DMS79 treated with DMSO at 0.1 percent for 48 hours (cell line): ENCODE results near the gene SRPK3.
"Not testable (repeated sequence)": the region's sequence is repeated elsewhere in the genome, so short reads cannot be mapped to it uniquely, and the experiment has no call there.

Source experiments
- DNase-seq: peaks from one replicate; lab custom pipeline; 2025; lab: John Stamatoyannopoulos, UW

The SRPK3 gene

DNA sequence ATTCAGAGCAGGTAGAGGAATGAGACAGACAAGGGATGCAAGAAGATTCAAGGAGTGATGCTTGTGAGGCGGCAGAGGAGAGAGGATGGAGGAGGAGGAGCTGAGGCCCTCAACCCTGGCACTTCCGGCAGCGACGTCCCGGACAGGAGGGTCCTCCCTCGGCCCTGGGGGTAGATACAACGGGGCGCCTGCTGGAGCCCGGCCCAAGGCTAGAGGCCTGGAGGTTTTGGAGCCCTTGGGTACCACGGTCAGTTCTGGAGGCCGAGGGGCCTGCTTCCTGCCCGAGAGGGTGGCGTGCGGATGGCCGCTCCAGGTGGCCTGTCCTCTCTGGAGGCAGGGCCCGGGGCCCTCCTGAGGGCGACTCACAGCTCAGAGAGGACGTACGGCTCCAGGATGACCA is 27.1 kb downstream of the SRPK3 start:
- no peak for DNase-seq

DNA sequence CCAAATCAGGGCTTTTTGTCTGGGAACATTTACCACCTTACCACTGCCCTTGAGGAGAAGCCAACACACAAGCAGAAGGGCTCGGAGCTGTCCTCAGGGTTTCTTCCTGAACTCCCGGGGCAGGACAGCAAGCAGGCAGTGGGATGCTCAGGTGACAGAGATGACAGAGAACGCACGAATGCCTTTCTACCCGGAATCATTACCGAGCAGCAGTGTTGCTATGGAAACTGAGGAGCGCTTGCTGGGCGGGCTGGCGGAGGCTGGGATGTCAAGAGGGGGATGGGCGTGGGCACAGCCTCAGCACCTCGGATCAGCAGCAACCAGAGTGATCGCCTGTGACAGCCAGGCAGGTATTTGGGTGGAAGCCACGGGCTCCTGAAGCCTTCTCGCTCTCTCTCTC is 31.4 kb downstream of the SRPK3 start:
- no peak for DNase-seq

DNA sequence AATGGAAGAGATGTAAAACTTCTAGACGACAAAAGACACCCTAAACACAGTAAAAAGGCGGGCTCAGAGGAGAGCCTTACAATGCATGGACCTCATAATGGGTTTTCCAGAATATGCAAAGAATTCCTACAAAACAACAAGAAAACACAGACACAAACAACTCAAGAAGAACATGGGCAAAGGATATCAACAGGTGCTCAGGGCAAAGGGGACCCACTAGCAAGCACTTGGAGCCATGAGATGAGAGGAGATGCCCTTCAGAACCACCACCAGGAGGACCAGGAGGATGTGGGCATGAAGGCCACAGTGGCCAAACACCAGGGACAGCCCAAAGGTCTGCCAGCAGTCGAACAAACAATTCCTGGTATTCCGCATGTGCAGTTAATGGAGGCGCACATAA is 32.3 kb downstream of the SRPK3 start:
- DNase-seq, result no peak

DNA sequence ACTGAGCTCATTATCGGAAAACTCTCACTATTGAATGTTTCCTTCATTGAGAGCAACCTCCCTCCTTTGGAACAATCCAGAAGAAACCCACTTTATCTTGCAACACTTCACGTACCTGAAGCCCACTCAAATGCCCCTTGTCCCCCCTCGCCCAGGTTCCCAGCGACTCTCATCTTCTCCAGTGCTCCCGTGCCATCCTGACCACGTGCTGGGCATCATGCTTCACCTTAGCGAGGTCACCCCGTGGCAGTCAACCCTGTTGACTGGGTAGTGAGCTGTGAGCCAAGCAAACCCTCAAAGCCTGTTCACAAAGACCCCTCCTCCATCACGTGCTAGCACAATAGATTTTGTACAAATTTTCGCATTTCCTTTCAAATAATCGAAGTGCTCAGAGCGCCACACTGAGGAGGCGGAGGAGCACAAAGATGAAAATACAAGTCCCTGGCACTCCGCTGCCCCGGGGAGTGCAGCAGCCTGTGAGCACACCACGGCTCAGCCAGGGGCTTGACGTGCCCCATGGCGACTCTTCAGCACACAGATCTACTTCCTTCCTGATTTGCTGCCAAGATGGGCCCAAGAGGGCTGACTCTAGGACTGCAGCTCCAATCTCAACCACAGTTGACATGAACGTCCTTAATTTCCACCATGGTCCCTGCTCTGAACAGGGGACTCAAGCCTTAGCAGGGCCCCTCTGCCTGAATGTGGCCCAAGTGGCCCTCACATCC is 33.9 kb downstream of the SRPK3 start:
- peak; percentile 6 for DNase-seq

DNA sequence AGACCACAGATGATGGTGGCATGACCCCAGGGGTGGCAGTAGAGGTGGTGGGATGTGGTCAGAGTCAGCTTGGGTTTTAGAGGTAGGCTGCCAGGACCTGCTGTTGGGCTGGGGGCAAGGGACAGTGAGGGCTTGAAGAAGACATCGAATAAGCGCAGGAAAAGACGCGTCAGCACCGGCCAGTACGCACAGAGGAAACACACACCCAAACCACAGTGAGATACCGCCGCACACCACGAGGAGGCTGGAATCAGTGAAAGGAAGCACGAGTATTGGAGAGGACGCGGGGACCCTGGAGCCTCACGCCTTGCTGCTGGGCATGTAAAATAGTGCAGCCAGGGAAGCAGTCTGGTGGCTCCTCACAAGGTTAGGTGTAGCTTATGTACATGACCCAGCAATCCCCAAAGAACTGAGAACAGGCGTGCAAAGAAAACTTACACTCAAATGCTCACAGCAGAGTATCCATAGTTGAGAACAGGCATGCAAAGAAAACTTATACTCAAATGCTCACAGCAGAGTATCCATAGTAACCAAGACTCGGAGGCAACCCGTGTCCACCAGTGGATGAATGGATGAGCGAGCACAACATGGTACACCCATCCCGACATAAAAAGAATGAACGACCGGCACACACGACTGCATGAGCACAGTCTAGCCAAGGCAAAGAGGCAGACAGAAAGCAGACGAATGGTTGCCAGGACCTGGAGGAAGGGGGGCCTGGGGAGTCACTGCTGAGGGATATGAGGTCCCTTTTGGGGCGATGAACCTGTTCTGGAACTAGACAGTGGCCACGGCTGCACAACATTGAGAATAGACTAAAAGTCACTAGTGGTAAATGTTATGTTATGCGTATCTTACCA is 36.2 kb downstream of the SRPK3 start:
- no peak for DNase-seq

DNA sequence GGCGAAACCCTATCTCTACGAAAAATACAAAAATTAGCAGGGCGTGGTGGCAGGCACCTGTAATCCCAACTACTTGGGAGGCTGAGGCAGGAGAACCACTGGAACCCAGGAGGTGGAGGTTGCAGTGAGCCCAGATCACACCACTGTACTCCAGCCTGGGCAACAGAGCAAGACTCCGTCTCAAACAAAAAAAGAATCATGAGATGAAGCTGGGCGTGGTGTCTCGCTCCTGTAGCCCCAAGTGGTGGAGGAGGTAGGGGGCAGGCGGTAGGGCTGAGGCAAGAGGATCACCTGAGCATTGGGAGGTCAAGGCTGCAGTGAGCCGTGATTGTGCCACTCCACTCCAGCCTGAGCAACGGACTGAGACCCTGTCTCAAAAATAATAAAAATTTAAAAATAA is 37.2 kb downstream of the SRPK3 start:
- DNase-seq, result not testable (repeated sequence)

DNA sequence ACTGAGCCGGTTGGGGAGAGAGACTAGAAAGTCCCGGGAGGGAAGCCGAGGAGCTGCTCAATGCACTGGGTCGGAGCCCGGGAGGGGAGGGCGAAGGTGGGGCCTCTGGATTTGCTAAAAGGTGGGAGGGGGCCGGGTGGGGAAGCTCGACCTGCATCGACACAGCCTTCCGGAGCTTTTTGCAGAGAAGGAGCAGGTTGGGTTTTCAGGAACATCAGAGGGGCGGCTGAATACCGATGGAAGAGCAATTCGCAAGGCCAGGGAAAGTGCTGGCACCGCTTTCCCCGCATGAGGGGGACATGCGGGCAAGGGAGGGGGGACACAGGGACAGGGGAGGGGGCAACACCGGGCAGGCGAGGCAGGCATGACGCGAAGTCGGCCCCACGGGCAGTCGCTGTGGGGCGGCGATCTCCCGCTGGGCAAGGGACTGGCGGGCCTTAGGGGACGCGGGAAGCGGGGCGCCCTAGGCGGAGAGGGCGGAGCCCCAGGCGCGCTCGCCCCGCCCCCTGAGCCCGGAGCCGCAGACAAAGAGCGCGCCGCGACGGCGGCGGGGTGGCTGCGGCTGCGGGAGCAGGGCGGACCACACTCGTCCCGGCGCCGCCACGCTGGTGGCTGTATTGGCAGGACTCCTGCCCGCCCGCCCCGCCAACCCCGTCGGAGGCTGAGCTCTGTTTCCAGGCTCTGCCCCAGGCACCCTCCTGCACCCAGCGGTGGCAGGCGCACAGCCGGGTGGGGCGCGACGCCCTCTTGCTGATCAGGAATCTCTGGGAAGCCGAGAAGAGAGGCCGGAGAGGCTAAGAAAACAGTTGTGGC is 37.9 kb downstream of the SRPK3 start:
- peak; percentile 37 for DNase-seq

DNA sequence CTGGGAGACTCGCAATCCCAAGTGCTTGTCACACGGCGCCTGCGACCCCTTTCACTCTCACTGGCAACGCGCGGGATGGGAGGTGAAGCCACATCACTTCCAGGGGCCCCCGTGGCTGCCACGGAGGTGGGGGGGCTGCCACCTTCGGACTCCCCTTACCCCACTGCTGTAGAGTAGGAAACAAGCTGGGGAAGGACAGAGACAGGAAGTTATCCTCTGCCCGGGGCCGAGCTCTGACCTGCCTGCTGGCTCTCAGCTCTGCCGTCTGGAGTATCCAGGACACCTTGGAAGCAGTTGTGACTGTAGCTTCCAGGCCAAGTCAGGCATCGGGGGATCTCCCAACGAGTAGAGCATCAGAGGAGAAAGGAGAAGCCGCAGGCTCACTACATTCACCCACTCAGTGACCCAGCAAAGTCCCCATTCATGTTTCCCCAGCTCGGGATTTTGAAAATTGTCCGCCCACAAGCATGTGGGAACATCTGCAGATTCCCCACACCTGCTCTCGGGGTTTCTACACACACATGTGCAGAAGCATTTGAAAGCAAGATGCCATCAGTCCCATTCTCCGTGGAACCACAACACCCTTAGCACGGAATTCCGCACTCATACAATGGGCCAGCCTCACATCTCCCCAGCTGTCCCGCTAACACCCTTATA is 38.7 kb downstream of the SRPK3 start:
- peak; percentile 23 for DNase-seq

DNA sequence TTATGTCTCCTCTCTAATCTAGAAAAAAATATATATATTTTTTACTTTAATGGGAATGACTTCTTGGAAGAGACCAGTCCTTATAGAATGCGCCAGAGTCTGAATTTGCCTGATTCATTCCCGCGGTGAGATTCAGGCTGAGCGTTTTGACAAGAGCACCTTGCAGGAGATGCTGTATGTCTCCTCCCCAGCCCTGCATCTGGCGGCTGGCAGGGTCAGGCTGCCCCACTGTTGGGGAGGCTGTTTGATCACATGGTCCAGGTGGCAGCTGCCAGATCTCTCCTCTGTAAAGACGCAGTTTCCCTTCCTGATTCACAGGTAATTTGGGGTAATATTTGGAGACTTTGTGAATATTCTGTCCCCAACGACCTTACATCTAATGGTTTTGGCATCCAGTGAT is 39.8 kb downstream of the SRPK3 start:
- DNase-seq, result peak; percentile 2

DNA sequence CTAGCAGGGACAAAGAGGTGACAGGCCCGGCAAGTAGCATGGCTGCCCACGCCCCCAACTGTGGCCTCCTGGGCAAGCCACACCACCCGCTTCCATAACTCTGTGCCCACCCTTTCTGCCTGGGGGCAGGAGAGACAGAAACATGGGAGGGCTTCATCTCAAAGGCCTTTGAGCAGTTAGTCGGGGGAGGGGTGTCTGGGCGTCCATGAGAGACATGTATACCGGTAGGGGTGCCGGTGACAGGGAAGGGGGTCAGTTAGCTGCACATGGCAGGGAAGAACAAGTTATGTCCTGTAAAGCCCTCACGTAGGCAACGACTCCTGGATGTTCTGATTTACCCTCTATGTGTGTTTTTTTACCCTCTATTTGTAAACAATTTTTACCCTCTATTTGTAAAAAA is 40.2 kb downstream of the SRPK3 start:
- no peak for DNase-seq

DNA sequence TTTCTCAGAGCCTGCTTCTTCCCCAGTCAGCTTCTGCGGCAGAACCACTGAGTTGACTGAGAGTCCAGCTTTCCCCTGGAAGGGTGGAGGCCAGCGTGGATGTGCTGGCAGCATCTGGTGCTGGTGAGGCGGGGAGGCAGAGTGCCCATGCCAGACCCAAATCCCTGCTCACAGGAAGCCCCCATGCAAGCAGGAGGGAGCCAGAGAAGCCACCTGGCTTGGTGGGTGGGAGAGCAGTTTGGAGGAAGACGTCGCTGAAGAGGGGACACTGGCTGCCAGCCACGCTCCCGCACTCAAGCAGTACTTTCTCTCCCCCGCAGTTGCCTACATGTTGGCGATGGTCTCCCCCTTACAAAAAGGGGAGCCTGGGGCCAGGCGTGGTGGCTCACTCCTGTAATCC is 43.5 kb downstream of the SRPK3 start:
- DNase-seq, result no peak

DNA sequence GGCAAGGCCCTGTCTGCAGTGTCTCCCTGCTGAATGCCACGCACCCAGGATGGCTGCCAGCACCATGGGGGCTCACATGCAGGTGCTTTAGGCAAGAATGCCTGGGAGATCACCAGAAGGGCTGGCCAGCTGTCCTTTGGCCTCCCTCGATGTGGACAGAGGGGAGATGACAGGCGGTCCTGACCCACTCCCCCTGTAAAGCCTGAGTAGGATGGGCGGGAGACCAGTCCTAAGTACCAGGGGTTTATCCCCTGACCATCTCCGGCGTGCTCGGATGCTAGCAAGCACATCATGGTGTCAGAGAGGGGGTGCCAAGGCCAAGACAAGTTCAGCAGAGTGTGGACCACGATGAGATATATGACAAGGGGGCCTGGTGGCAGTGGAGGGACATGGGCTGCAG is 44.2 kb downstream of the SRPK3 start:
- no peak for DNase-seq

DNA sequence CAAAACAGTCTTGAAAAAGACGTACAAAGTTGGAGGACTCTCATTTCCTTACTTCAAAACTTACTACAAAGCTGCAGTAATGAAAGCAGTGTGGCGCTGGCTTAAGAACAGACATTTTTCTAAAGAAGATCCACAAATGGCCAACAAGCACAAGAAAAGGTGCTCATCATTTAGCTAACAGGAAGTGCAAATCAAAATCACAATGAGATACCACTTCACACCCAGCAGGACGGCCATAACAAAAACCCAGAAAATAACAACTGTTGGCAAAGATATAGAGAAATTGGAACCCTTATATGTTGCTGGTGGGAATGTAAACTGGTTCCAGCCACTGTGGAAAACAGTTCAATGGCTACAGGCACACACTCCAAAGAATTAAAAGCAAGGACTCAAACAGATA is 46.2 kb downstream of the SRPK3 start:
- no peak for DNase-seq

DNA sequence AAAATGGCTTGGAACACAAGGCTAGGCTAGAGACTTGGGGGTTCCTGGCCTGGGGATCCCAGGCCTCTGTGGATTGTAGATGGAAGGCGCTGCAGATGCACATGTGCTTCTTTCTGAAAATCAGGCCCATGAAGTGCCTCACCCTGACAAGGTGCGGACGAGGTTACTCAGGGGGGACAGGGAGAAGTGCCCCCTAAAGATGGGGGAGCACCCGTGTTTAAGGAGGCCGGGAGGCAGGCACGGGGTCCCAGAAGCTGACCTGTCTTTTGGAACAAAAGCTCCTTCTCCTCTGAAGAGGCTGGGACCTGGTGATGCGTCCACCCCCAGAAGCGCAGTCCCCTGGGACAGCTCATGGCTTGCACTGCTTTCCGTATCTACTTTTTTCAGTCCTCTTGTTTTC is 47.1 kb downstream of the SRPK3 start:
- DNase-seq, result no peak

DNA sequence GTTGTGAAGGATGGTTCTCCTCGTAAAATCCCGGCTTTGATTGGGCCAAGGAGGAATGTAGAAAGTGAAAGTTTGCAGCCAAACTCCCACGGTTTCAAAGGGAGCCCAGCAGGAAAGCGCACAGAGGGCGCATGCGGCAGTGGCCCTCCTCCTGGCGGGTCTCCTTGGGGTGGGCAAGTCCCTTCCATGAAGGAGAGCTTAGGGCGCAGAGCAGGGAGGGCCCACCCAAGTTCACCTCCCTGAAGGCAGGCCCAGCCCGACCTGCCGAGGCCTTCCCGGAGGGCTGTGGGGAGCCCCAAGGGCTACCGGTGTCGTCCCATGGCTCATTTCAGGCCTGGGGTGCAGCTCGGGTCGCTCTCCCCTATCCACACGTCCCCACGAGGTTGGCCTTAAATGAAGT is 47.5 kb downstream of the SRPK3 start:
- DNase-seq, result no peak

DNA sequence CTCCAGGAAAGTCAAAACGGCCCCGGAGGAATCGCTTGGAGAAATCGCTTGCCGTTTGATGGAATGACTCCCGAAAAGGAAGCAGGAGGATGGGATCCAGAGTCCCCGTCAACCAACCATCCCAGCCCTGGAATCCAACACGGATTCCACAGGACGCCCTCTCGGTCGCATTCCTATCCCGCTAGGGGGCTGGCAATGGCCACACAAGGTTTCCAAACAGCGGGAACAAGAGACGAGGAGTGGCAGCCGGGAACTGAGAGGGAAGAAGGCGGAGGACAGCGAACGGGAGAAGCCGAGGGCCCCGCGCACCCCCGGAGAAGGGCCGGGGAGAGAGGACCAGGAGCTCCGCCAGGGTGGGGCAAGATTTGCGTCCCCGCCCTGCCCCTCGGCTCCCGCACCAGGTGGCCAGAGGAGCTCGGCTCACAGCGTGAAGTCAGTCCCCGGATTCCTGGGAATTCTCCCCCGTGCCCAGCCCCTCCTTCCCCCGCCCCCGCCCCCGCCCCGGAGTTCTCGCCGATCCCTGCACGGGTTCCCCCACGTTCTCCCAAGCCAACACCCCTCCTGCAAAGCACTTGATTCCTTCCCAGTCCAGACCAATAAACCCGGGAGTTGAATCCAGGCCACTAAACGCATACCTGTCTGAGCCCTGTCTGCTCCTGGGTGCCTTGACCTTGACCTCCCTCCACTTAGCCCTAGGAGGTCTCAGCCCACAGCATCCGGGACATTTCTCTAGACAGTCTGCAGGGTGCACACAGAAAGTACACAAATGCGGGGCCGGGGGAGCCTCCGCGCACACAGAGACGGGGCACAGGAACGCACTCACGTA is 48.1 kb downstream of the SRPK3 start:
- DNase-seq, result no peak

DNA sequence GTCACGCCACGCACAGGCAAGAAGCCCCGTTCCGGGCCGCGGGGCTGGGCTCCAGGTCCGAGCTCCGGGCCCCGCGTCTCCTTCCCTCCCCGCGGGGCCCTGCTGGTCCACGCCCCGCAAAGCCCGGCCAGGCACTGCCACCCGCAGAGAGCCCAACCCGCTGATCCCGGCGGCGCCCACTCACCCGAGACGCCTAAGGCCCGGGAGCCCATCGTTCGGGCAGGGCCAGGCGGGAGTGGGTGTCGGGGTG is 48.6 kb downstream of the SRPK3 start:
- no peak for DNase-seq

DNA sequence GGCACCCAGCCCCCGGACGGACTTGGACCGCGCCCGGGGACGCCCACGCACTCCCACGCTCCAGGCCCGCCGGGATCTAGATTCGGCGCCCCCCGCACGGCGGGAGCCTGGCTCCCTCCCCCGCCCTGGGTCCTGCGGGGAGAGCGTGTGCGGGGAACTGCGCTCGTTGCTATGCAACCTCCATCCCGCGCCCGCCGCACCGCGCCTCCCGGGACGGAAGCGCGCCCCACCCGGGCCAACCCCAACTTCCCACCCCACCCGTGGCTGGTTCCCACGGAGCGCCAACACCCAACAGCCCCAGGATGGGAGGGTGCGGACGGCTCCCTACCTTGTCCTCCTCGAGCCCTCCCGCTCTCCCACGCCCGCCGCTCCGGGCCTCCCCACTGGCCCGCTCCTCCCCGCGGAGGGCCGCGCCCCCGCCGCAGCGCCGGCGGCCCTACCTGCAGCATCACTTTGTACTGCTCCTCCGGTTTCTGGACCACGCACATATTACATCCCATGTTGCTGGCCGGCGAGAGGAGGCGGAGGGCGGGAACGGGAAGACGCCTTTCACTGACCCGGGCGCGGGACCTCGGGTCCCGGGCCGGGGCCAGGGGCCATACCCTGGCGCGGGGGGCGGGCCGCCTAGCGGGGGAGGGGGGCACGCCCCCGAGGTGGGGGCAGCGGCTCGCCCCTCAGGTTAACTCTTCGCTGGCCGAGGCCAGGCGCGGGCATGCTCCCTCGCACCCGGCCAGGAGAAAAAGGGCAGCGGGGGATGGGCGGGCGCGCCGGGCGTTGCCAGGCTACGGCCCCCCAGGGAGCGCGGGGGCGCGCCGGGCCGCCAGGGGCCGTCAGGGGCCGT is 49.2 kb downstream of the SRPK3 start, which contains the start of gene PDZD4:
PDZD4 (minus strand) TSS at position 746 of the 841 bp plus-strand sequence; CDS start at position 500, 246 bp downstream.
- peak; percentile 0 for DNase-seq

DNA sequence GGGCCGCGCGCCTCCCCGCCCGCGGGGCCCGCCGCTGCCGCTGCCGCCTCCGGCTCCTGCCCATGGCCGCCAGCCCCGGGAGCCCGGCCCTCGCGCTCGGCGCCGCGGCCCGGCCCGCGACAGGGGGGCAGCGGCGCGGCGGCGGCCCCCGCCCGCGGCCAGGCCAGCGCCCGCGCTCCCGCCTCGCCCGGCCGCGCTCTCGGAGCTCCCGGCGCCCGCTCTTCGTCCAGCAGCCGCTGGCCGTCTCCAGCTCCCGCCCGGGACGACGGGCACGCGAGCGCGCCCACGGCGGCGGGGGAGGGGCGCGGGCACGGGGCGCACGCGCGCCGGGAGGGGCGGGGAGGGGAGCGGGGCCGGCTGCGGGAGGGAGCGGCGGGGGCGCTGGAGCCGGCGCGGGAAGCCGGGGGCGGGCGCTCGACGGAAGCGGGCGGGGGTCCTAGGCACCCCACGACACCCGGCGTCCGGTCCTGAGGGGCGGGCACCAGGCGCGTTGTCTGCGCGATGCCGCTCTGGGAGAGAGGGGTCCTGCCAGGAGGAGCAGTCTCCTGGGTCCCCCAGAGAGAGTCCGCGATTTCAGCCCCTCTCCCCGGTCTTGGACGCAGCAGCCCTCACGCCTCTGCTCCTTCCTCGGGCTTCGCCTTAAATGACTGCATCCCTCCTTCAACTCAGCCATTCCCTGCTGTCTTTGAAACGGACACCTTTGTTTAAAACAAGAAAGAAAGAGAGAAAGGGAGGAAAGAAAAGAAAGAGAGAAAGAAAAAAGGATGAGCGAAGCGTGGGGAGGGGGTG is 50.0 kb downstream of the SRPK3 start:
- DNase-seq, result no peak
